Measurements from ENCODE around the gene CSMD2.

The CSMD2 gene

DNA sequence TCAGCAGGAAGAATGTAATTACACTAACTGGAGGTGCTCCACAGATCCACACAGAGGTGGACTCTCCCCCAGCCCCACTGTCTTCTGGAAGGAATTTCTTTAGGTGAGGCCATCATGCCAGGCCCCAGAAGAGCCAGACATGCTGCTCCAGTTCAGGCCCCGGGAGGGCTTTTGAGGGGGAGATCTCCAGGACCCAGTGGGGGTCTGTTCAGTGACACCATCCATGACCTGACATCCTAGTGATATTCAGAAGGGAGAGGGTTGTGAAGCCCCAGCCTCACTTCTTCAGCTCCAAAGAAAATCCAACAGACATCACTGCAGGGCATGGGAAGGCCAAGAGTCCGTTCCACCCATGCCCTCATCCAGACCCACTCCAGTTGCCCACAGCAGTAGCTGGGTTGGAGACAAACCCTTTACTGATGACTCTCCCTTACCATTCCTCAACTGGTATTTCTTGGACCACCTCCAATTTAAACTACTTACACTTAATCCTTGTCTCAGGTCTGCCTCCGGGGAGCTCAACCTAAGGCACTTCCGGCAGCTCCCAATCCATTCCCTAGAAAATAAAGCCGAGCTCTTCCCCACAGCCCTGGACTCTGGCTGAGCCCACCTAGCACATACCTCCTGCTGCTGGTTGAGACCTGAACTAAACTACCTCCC, 39.2 kb downstream of the CSMD2 start:
- no peaks in the 10 kb centered on the region for H3K36me3 ChIP-seq (replicated peaks; ENCODE audit: low read depth, low read length)
- no peaks in the 10 kb centered on the region for H3K27me3 ChIP-seq (ENCODE audit: low read depth, low read length)
- H2AFZ ChIP-seq (ENCODE audit: low read depth, low read length): no peak overlapping the region
- peaks cover 9% of the 10 kb centered on the region for H3K4me1 ChIP-seq (ENCODE audit: low read length)
- H3K79me2 ChIP-seq (ENCODE audit: low read length): no peaks in the 10 kb centered on the region
- no peaks in the 10 kb centered on the region for H3K9me3 ChIP-seq (ENCODE audit: insufficient read depth, low read length)
- H3K27ac ChIP-seq (ENCODE audit: low read length): no peak overlapping the region
- H3K4me3 ChIP-seq (ENCODE audit: low read length): no peak overlapping the region
- H3K4me2 ChIP-seq (ENCODE audit: low read length): no peak overlapping the region
- TF ChIP-seq, protein P1, sequence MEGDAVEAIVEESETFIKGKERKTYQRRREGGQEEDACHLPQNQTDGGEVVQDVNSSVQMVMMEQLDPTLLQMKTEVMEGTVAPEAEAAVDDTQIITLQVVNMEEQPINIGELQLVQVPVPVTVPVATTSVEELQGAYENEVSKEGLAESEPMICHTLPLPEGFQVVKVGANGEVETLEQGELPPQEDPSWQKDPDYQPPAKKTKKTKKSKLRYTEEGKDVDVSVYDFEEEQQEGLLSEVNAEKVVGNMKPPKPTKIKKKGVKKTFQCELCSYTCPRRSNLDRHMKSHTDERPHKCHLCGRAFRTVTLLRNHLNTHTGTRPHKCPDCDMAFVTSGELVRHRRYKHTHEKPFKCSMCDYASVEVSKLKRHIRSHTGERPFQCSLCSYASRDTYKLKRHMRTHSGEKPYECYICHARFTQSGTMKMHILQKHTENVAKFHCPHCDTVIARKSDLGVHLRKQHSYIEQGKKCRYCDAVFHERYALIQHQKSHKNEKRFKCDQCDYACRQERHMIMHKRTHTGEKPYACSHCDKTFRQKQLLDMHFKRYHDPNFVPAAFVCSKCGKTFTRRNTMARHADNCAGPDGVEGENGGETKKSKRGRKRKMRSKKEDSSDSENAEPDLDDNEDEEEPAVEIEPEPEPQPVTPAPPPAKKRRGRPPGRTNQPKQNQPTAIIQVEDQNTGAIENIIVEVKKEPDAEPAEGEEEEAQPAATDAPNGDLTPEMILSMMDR (IDR thresholded peaks at IDR 0.05; ENCODE audit: low read depth, low read length): no peak
- TF ChIP-seq EZH2phosphoT487 (IDR thresholded peaks at IDR 0.05; ENCODE audit: low read depth): no peak
- H4K20me1 ChIP-seq (ENCODE audit: insufficient read depth, low read length): no peaks in the 10 kb centered on the region
- no peak overlapping the region for H3K9ac ChIP-seq (ENCODE audit: low read length)

DNA sequence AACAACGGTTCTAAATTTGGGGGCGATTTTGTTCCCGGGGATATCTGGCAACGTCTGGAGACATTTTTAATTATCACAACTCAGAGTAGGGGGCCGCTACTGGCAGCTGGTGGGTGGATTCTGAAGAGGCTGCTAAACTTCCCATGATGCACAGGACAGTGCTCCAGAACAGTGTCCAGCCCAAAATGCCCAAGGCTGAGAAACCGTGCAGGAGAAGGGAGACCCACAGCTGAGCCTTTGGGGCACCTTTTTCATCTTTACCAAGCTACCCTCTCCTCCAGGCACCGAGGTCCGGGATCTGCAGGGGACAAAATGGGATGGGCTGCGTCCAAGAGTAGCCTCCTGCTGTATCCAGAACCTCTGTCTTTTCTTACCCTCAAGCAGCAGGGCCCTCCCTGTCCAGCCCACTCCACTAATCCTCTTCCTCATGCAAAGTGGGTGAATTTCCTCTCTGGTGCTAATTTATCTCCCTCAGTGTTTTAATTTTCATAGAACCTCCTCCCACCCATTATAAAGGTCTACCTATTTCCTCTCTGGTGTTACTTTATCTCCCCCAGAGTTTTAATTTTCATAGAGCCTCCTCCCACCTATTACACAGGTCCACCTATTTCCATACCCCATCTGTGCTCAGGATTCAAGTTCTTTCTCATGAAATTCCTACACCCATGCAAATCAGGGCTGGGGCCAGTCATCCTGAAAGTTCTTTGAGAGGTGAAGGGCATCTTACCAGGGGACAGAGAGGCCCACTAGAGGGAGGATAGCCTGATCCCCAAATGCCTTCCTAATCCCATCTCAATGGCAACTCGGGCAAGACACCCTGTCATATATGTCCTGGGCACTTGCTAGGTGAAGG, 42.7 kb downstream of the CSMD2 start:
- Histone ChIP-seq H3K9ac (ENCODE audit: low read length) (no peak overlapping the region), H3K4me3 (ENCODE audit: low read length) (no peak overlapping the region), H2AFZ (ENCODE audit: low read depth, low read length) (no peak overlapping the region), H3K36me3 (replicated peaks; ENCODE audit: low read depth, low read length) (no peaks in the 10 kb centered on the region), H3K4me2 (ENCODE audit: low read length) (no peak overlapping the region), H3K9me3 (ENCODE audit: insufficient read depth, low read length) (no peaks in the 10 kb centered on the region), H4K20me1 (ENCODE audit: insufficient read depth, low read length) (no peaks in the 10 kb centered on the region), H3K27ac (ENCODE audit: low read length) (no peak overlapping the region), H3K4me1 (ENCODE audit: low read length) (peaks cover 9% of the 10 kb centered on the region), H3K27me3 (ENCODE audit: low read depth, low read length) (no peaks in the 10 kb centered on the region), H3K79me2 (ENCODE audit: low read length) (no peaks in the 10 kb centered on the region)
- no peak for TF ChIP-seq EZH2phosphoT487 (IDR thresholded peaks at IDR 0.05; ENCODE audit: low read depth)
- TF ChIP-seq, protein P1 (IDR thresholded peaks at IDR 0.05; ENCODE audit: low read depth, low read length): no peak

DNA sequence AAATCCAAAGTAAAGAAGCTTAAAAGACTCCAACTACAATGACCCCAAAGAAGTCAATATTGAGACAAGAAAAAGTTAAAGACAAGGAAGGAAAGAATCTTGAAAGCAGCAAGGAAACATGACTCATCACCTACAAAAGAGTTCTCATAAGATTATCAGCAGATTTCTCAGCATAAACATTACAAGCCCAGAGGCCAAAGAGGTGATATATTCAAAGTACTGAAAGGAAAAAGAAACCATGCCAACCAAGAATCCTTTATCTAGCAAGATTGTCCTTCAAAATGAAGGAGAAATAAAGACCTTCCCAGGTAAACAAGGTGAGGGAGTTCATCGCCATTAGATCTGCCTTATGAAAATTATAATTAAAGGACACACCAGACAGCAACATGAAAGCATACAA, 49.8 kb downstream of the CSMD2 start:
- TF ChIP-seq, protein P1 (IDR thresholded peaks at IDR 0.05; ENCODE audit: low read depth, low read length): no peak
- TF ChIP-seq EZH2phosphoT487 (IDR thresholded peaks at IDR 0.05; ENCODE audit: low read depth): no peak
- peaks cover 12% of the 10 kb centered on the region for H3K4me1 ChIP-seq (ENCODE audit: low read length)
- no peaks in the 10 kb centered on the region for H3K79me2 ChIP-seq (ENCODE audit: low read length)

DNA sequence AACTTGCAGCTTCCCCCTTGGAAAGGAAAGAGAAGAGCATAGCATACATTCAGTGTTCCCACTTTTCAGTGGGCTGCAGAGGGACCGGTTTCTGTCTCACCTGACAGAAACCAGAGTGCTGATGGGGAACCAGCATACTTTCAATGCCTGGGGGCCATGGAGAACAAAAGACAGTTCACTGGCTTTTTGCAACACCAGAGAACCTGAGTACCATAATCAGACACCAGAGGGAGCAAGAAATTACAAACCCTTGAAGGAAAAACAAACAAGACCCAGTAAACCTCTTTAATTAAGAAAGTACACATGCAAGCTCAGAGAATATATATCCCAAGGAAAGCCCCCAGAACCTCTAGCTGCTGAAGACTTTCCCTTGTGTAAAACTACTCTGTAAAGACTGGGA, 51.1 kb downstream of the CSMD2 start:
- Histone ChIP-seq H3K9ac (ENCODE audit: low read length) (no peak overlapping the region), H3K4me1 (ENCODE audit: low read length) (peaks cover 12% of the 10 kb centered on the region), H3K79me2 (ENCODE audit: low read length) (no peaks in the 10 kb centered on the region), H3K27me3 (ENCODE audit: low read depth, low read length) (no peaks in the 10 kb centered on the region), H3K4me2 (ENCODE audit: low read length) (0 out of 2 replicates have a peak overlapping the region, but pooled peaks have one; percentile 37), H3K9me3 (ENCODE audit: insufficient read depth, low read length) (no peaks in the 10 kb centered on the region), H3K36me3 (replicated peaks; ENCODE audit: low read depth, low read length) (no peaks in the 10 kb centered on the region), H3K27ac (ENCODE audit: low read length) (no peak overlapping the region), H2AFZ (ENCODE audit: low read depth, low read length) (0 out of 2 replicates have a peak overlapping the region, but pooled peaks have one; percentile 46), H3K4me3 (ENCODE audit: low read length) (no peak overlapping the region), H4K20me1 (ENCODE audit: insufficient read depth, low read length) (no peaks in the 10 kb centered on the region)
- TF ChIP-seq, protein P1 (IDR thresholded peaks at IDR 0.05; ENCODE audit: low read depth, low read length): peak; percentile 49
- TF ChIP-seq EZH2phosphoT487 (IDR thresholded peaks at IDR 0.05; ENCODE audit: low read depth): no peak

More for the DNA sequence above, 49.8 kb downstream of the CSMD2 start:
- H3K27me3 ChIP-seq (ENCODE audit: low read depth, low read length): no peaks in the 10 kb centered on the region
- no peak overlapping the region for H3K4me3 ChIP-seq (ENCODE audit: low read length)
- H3K4me2 ChIP-seq (ENCODE audit: low read length): no peak overlapping the region
- H4K20me1 ChIP-seq (ENCODE audit: insufficient read depth, low read length): no peaks in the 10 kb centered on the region
- H3K9me3 ChIP-seq (ENCODE audit: insufficient read depth, low read length): no peaks in the 10 kb centered on the region
- no peak overlapping the region for H2AFZ ChIP-seq (ENCODE audit: low read depth, low read length)
- no peak overlapping the region for H3K27ac ChIP-seq (ENCODE audit: low read length)
- H3K9ac ChIP-seq (ENCODE audit: low read length): no peak overlapping the region
- no peaks in the 10 kb centered on the region for H3K36me3 ChIP-seq (replicated peaks; ENCODE audit: low read depth, low read length)
